Stimulated activated CD8-positive, alpha-beta memory T cell treated with anti-CD3 and anti-CD28 coated beads, Interleukin-15, amount 100 ng/mL, for 24 hours (primary cell): Measurements from ENCODE around the gene MED9.
"Not testable (repeated sequence)": the region's sequence is repeated elsewhere in the genome, so short reads cannot be mapped to it uniquely, and the experiment has no call there.

Experiments
- DNase-seq: peaks from one replicate; pipeline ENCODE4 v3.0.0-alpha.2; 2020; ENCODE audit warnings: low read depth

MED9 gene

DNA sequence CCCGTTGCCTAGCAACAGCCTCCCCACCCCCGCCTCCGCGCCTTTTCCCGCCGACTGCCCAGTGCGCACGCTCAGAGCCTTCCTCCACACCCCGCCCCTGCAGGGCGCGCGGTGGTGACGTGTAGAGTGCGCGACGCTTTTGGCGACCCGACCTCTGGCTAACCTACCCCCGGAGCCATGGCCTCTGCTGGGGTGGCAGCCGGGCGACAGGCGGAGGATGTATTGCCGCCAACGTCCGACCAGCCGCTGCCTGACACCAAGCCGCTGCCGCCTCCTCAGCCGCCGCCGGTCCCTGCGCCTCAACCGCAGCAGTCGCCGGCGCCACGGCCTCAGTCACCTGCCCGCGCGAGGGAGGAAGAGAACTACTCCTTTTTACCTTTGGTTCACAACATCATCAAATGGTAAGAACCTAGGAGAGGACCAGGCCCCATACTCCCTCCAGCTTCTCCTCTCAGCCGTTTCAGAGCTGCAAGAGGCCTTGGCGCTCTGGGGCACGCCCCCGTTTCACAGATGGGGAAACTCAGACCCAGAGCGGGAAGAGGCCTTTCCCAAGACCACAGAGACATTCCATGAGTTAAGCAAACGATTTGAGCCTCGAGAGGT, at the start of gene MED9:
MED9 (plus strand) TSS at position 136 of the 603 bp plus-strand sequence; CDS start at position 178, 42 bp downstream.
- peak; percentile 91 for DNase-seq

GRCh38 chr17:17429222-17429621, 47.6 kb upstream of the MED9 start:
- DNase-seq, result no peak

DNA sequence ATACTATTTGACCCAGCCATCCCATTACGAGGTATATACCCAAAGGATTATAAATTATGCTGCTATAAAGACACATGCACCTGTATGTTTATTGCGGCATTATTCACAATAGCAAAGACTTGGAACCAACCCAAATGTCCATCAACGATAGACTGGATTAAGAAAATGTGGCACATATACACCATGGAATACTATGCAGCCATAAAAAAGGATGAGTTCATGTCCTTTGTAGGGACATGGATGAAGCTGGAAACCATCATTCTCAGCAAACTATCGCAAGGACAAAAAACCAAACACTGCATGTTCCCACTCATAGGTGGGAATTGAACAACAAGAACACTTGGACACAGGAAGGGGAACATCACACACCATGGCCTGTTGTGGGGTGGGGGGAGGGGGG, 45.9 kb upstream of the MED9 start:
- DNase-seq, result not testable (repeated sequence)

DNA sequence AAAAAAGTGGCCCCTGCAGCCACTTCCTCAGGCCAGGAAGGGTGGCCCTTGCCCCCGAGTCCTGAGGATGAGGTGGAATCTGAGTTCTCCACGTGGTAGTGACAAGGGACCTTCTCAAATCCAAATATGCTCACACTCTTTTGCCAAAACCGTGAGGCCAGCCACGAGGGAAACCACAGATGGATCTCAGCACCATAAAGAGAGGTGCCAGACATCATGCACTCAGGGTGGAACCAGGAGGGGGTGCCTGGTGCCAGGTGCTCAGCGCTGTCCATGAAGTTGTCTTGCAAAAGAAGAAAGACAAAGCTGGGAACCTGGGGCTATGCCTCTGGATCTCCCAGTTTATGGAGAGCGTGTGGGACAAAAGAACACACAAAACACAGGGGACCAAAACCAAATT, 45.2 kb upstream of the MED9 start:
- no peak for DNase-seq

DNA sequence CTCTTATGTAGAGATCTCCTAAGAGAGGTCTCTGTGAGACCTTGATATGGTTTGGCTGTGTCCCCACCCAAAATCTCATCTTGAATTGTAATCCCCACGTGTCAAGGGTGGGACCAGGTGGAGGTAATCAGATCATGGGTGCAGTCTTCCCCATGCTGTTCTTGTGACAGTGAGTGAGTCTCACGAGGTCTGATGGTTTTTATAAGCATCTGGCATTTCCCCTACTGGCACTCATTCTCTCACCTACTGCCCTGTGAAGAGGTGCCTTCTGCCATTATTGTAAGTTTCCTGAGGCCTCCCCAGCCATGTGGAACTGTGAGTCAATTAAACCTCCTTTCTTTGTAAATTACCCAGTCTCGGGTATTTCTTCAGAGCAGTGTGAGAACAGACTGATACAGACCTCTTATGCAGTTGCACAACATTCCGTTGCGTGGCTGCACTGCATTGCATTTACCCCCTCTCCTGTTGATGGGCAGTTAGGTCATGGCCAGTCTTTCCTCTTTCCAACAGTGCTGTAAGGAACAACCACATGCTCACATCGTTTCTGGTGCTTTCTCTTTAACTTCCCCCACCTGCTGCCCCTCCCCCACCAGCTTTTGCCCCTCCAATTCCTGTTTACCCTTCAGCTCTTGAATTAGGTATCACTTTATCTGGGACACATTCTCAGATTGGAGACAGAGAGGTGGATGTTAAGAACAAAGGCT, 43.6 kb upstream of the MED9 start:
- no peak for DNase-seq

GRCh38 chr17:17434477-17434876, 42.3 kb upstream of the MED9 start:
- DNase-seq, result no peak

GRCh38 chr17:17435323-17435722, 41.5 kb upstream of the MED9 start:
- DNase-seq, result no peak

GRCh38 chr17:17437461-17437860, 39.3 kb upstream of the MED9 start:
- no peak for DNase-seq

DNA sequence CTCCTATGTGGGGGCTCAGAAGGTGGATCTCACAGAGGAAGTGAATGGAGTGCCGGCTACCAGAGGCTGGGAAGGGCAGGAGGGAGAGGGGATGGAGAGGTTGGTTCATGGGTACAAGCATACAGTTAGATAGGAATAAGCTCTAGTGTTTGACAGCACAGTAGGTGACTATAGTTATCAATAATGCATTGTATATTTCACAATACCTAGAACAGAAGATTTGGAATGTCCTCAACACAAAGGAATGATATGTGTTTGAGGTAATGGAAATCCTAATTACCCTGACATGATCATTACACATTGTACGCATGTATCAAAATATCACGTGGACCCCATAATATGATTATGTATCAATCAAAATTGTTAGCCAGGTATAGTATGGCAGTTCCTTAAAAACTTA, 38.9 kb upstream of the MED9 start:
- no peak for DNase-seq

GRCh38 chr17:17440010-17440843, 36.6 kb upstream of the MED9 start:
- DNase-seq, result peak; percentile 57

- DNase-seq, result no peak
Measured at GRCh38 chr17:17440938-17441675, 35.7 kb upstream of the MED9 start.

DNA sequence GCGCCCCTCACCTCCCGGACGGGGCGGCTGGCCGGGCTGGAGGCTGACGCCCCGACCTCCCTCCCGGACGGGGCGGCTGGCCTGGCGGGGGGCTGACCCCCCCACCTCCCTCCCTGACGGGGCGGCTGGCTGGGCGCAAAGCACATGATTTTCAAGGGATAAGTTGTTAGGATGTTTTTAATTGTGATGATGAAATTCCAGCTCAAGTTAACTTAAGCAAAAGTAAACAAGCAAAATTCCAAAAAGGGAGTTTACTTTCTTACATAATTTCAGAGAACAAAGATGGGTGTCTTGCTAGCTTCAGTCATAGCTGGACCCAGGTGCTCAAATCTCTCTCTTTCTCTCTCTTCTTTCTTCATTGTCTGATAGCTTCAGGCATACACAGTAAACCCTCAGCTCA, 33.6 kb upstream of the MED9 start:
- no peak for DNase-seq

GRCh38 chr17:17445296-17445924, 31.4 kb upstream of the MED9 start:
- DNase-seq, result no peak

GRCh38 chr17:17445925-17446665, 30.7 kb upstream of the MED9 start:
- DNase-seq, result no peak

- no peak for DNase-seq
Measured at GRCh38 chr17:17446666-17447155, 30.1 kb upstream of the MED9 start.

DNA sequence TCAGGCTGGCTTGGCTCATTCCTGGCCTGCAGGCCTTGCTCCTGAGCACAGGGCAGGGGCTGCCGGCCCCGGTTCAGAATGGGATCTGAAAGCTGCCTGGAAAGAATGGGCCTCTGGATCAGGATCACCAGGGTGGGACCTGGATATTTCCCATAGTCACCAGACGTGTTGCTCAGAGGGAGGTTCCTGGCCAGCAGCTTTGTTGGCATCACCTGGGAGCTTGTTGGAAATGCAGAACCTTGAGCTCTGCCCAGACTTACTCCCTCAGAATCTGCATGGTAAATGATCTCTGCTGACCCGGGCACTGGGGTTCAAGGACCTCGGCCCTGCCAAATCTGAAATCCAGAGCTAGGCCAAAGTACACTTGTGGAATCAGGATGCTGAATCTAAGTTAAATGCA, 29.5 kb upstream of the MED9 start:
- no peak for DNase-seq

DNA sequence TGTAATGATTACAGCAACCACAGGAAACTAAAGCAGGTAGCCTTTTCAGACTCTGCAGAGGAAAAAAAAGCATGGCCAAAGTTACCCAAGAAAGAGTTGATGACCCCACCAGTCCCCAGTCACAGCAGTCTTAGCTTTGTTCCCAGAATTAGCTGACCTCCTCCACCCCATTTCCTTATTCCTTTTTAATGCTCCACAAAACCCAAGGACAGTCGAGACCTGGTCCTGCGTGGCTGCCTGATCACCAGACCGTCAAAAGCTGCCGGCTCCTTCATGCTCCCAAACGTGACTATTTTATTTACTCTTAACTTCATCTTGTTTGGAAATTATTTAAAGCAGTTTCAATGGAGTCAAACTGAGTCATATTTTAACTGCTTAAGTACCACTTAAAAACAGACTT, 28.7 kb upstream of the MED9 start:
- no peak for DNase-seq

GRCh38 chr17:17448723-17449122, 28.1 kb upstream of the MED9 start:
- DNase-seq, result no peak

DNA sequence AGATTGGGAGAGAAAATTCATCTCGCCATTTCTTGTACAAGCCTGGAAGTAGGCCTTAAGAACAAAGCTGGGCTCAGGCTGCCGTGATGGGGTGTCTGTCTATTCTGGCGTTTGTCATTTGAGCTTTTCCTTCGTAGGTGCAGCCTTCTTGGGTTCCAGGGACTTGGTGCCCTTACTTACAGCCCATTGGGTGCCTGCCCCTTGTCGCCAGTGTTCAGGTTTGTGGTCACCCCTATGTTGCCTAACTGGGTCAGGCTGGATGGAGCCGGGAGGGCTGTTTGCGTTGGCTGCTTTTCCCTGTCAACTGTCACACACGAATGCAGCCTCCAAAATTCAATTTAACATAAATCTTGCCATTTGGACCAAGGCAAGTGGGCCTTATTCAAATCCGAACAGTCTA, 23.7 kb upstream of the MED9 start:
- DNase-seq, result no peak

GRCh38 chr17:17454276-17454675, 22.5 kb upstream of the MED9 start:
- no peak for DNase-seq

DNA sequence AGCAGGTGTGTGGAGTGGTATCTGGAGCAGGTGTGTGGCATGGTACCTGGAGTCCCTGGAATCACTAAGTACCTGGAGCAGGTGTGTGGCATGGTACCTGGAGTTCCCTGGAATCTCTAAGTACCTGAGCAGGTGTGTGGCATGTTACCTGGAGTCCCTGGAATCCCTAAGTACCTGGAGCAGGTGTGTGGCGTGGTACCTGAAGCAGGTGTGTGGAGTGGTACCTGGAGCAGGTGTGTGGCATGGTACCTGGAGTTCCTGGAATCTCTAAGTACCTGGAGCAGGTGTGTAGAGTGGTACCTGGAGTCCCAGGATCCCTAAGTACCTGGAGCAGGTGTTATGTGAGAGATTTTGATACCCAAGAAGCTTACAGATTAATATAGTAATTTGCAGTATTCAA, 22.1 kb upstream of the MED9 start:
- DNase-seq, result not testable (repeated sequence)
